Stomach (tissue), 4 donors: ENCODE measurements around the gene CCNT2.

Source experiments
- CTCF ChIP-seq, 7 experiments: fragments of 450-650 bp in 4 of 7; fragments of 200-600 bp in 3 of 7; sonication (generic) in 3 of 7; IDR thresholded peaks; one replicate each; pipeline ENCODE4 v1.5.1; 2016 to 2019; ENCODE audit warnings: antibody characterized with exemption in 7 of 7, control low read depth in 2 of 7, mild to moderate bottlenecking in 1 of 7
- EP300 ChIP-seq: sonication (generic); formaldehyde crosslinking; IDR thresholded peaks from one replicate; pipeline ENCODE4 v1.6.1; 2017; ENCODE audit warnings: antibody characterized with exemption
- POLR2A ChIP-seq, 4 donors: fragments of 450-650 bp; IDR thresholded peaks; one replicate each; pipeline ENCODE4 v1.6.1; 2016; ENCODE audit warnings: antibody characterized with exemption in 4 of 4, control low read depth in 2 of 4, mild to moderate bottlenecking in 1 of 4, moderate library complexity in 1 of 4
- POLR2AphosphoS5 ChIP-seq, 3 donors: sonication (generic); formaldehyde crosslinking; IDR thresholded peaks; one replicate each; pipeline ENCODE4 v1.6.1; 2016; ENCODE audit warnings: antibody characterized with exemption in 3 of 3

DNA sequence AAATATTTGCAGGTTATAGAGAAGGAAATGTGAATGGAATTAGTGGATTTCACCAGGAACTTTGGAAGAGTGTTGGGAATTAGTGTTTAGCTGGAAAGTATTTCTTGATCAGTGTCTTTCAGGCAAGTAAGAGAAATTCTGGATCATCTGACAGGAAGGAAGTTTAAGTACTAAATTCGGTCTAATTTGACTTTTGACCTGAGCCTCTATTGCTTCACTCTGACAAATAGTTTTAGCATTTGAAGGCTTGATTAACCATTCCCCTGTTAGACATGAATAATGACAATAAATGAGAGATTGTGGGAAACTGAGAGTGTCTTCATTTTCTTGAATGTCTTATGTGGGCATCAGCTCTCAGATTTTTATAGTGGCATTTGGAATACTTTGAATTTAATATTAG, 16.0 kb downstream of the CCNT2 start:
- TF ChIP-seq CTCF (IDR thresholded peaks at IDR 0.05) (no peak), POLR2AphosphoS5 (IDR thresholded peaks at IDR 0.05) (no peak), POLR2A (IDR thresholded peaks at IDR 0.05) (no peak), EP300 (no peak)
